GM23248 (cell line): Measurements from ENCODE around the gene CPNE7. TPM values are rescaled to one million over a fixed set of nuclear protein-coding genes. Genes with fewer than 3 reads are reported as not detected.
"Not testable (repeated sequence)": the region's sequence is repeated elsewhere in the genome, so short reads cannot be mapped to it uniquely, and the experiment has no call there.

Experiments used
- DNase-seq: peaks from one replicate; pipeline ENCODE4 v3.0.0-alpha.2; 2015
- H2AFZ ChIP-seq: fragments of 200-600 bp; sonication (generic); 2 replicates; pipeline ENCODE4 v1.6.1; 2016; ENCODE audit warnings: antibody characterized with exemption
- H3F3A ChIP-seq: fragments of 200-600 bp; sonication (generic); 2 replicates; pipeline ENCODE4 v1.6.1; 2016; ENCODE audit warnings: mild to moderate bottlenecking, antibody characterized with exemption, mixed run types; ENCODE audit not compliant: insufficient read depth
- H3K27ac ChIP-seq: fragments of 200-600 bp; sonication (generic); 2 replicates; pipeline ENCODE4 v1.5.1; 2016; ENCODE audit warnings: mild to moderate bottlenecking
- H3K27me3 ChIP-seq: fragments of 200-600 bp; sonication (generic); replicated peaks from 2 replicates; pipeline ENCODE4 v1.6.1; 2016; ENCODE audit warnings: mild to moderate bottlenecking; ENCODE audit not compliant: insufficient read depth
- H3K36me3 ChIP-seq: fragments of 200-600 bp; sonication (generic); 2 replicates; pipeline ENCODE4 v1.6.1; 2016; ENCODE audit warnings: low read depth, mild to moderate bottlenecking
- H3K4me1 ChIP-seq: fragments of 200-600 bp; sonication (generic); 2 replicates; pipeline ENCODE4 v1.6.1; 2016; ENCODE audit warnings: mild to moderate bottlenecking; ENCODE audit not compliant: insufficient read depth
- H3K4me2 ChIP-seq: fragments of 200-600 bp; sonication (generic); one replicate; pipeline ENCODE4 v1.6.1; 2016; ENCODE audit warnings: mild to moderate bottlenecking; ENCODE audit not compliant: unreplicated experiment
- H3K4me3 ChIP-seq: fragments of 200-600 bp; sonication (generic); 2 replicates; pipeline ENCODE4 v1.5.1; 2016; ENCODE audit warnings: mild to moderate bottlenecking
- H3K79me2 ChIP-seq: fragments of 200-600 bp; sonication (generic); 2 replicates; pipeline ENCODE4 v1.6.1; 2016; ENCODE audit warnings: mild to moderate bottlenecking; ENCODE audit not compliant: insufficient read depth
- H3K9ac ChIP-seq: fragments of 200-600 bp; sonication (generic); 2 replicates; pipeline ENCODE4 v1.6.1; 2016; ENCODE audit warnings: mild to moderate bottlenecking
- H3K9me2 ChIP-seq: fragments of 200-600 bp; sonication (generic); 2 replicates; pipeline ENCODE4 v1.6.1; 2016; ENCODE audit warnings: mixed run types, mild to moderate bottlenecking, moderate library complexity; ENCODE audit not compliant: insufficient read depth
- H3K9me3 ChIP-seq: fragments of 200-600 bp; sonication (generic); one replicate; pipeline ENCODE4 v1.6.1; 2017; ENCODE audit warnings: low read depth
- H4K20me1 ChIP-seq: fragments of 200-600 bp; sonication (generic); 2 replicates; pipeline ENCODE4 v1.6.0; 2016; ENCODE audit not compliant: insufficient read depth
- EZH2 ChIP-seq: fragments of 200-600 bp; sonication (generic); IDR thresholded peaks from 2 replicates; pipeline ENCODE4 v1.6.1; 2018; ENCODE audit warnings: antibody characterized with exemption, mild to moderate bottlenecking; ENCODE audit not compliant: insufficient read depth, poor library complexity, severe bottlenecking
- EZH2phosphoT487 ChIP-seq: fragments of 200-600 bp; sonication (generic); IDR thresholded peaks from 2 replicates; pipeline ENCODE4 v1.6.1; 2018; ENCODE audit warnings: antibody characterized with exemption, moderate library complexity, mild to moderate bottlenecking, low read depth; ENCODE audit not compliant: insufficient read depth
- WGBS, 2 experiments: methylation state at CpG; one replicate each; pipeline ENCODE4 v1.1.6; 2015 to 2017; ENCODE audit warnings: low lambda C conversion rate in 2 of 2, low coverage in 1 of 2; ENCODE audit errors: missing lambda C conversion rate in 2 of 2; 5-methylcytosine and 5-hydroxymethylcytosine counted together
- in situ Hi-C: fragments of 300-500 bp; cut with MboI; formaldehyde crosslinking; loops from 2 replicates; pipeline ENCODE4 v1.15.0; 2020
- polyA plus RNA-seq: library from polyadenylated mRNA; unstranded; fragments of >200 nt; fragmentation: Nextera tagmentation; extraction: Ambion mirVana; gene quantifications from 2 replicates; pipeline ENCODE4 v1.2.1, GENCODE V29; 2016
- total RNA-seq: library from RNA; depleted of rRNA; stranded (reverse); fragments of >200 nt; shearing (Covaris generic); gene quantifications from 2 replicates; pipeline ENCODE4 v1.2.3, GENCODE V29; 2014

Gene CPNE7
- total and polyA plus RNA-seq, 2 experiments from 2014 or later, result 5.3 to 10.1 TPM

- TF ChIP-seq EZH2 (no peak), EZH2phosphoT487 (no peak)
- Histone ChIP-seq H2AFZ (no peak overlapping the region), H3K27ac (no peak overlapping the region), H3K9me3 (no peaks in the 10 kb centered on the region), H3K27me3 (no peaks in the 10 kb centered on the region), H3K4me1 (peaks cover 12% of the 10 kb centered on the region; the same call in 1 of the 2 replicates), H3K9me2 (no peaks in the 10 kb centered on the region), H3K36me3 (peaks cover 18% of the 10 kb centered on the region), H3K4me3 (no peak overlapping the region), H4K20me1 (0 out of 2 replicates have a peak, but pooled peaks cover 17% of the 10 kb centered on the region), H3K9ac (no peak overlapping the region), H3F3A (peaks cover 40% of the 10 kb centered on the region), H3K4me2 (no peak overlapping the region), H3K79me2 (peaks cover 5% of the 10 kb centered on the region)
- 78% methylated on average over 29 to 30 of the region's 30 CpGs for WGBS, 2 experiments
- in situ Hi-C loops, result no loop called here
- DNase-seq, result no peak
These were observed 7.6 kb upstream of the CPNE7 start for GRCh38 chr16:89567656-89568594.

DNA sequence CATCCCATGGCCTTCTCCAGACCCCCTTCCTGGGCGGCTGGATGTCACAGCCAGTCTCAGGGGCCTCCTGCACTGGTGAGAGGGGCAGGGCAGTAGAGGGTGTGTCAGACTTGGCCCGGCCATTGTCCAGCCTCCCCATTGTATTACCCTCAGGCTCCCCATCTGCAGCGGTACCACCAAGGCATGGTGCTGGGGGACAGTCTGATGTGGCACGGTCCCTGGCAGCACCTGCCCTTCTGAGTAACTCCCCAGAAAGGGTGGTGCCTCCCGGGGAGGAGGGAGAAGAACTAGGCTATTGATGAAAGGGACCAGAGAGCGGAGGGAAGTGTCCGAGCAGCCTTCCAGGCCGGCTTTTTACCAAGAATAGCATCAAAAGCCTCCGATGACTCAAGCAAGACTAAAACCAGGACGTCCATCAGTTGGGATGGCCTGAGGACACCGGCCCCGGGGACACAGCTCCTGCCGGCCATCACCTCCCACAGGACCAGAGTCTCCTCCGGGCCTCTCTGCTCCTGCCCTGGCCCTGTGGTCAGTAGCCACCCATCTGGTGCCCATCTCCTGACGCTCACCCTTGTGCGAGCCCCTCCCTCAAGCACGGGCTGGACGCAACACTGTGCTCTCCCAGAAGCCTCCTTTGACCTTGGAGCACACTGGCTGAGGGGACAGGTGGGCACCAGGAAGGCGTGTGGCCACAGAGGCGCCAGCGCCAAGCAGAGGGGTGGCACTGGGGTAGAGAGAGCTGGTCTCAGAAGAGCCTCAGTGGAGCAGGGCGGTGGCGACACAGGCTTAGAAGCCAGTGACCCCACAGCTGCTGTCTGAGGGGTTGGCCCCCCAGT is 5.8 kb upstream of the CPNE7 start:
- H3K4me3 ChIP-seq, result no peak overlapping the region
- no peaks in the 10 kb centered on the region for H3K79me2 ChIP-seq
- H3K36me3 ChIP-seq, result no peaks in the 10 kb centered on the region; the same call in 1 of the 2 replicates
- H3K9ac ChIP-seq, result no peak overlapping the region
- 0 out of 2 replicates have a peak, but pooled peaks cover under 1% of the 10 kb centered on the region for H4K20me1 ChIP-seq
- H3F3A ChIP-seq, result peaks cover 22% of the 10 kb centered on the region
- H3K27me3 ChIP-seq, result no peaks in the 10 kb centered on the region
- no peak overlapping the region for H3K27ac ChIP-seq
- H3K9me3 ChIP-seq, result no peaks in the 10 kb centered on the region
- 62 to 66% methylated on average over 23 of the region's 23 CpGs for WGBS, 2 experiments
- no peaks in the 10 kb centered on the region for H3K9me2 ChIP-seq
- TF ChIP-seq EZH2 (no peak), EZH2phosphoT487 (no peak)
- in situ Hi-C loops, result no loop called here
- 0 out of 2 replicates have a peak, but pooled peaks cover 3% of the 10 kb centered on the region for H3K4me1 ChIP-seq
- no peak overlapping the region for H2AFZ ChIP-seq
- no peak for DNase-seq
- H3K4me2 ChIP-seq, result no peak overlapping the region

DNA sequence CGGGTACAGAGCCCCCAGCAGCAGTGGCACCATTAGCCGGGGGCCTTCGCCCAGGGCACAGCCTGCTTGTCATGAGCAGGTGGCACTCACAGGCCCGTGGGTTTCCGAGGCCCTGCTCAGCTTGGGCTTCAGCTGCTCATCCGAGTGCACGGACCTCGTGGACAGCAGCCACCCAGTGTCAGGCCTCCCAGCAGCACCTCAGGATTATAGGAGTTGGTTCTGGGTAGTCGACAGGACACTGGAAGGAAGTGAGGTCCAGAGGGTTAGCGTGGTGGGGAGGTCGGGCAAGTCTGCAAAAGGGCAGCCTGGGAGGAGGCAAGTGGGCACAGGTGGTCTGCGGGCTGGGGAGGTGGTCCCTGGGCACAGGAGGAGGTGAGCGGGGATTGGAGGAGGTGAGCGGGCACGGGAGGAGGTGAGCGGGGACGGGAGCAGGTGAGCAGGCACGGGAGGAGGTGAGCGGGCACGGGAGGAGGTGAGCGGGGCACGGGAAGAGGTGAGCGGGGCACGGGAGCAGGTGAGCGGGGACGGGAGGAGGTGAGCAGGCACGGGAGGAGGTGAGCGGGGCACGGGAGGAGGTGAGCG is 5.1 kb upstream of the CPNE7 start:
- in situ Hi-C loops, result no loop called here
- Histone ChIP-seq H4K20me1 (no peaks in the 10 kb centered on the region), H3K4me1 (no peaks in the 10 kb centered on the region), H3K4me3 (no peak overlapping the region), H3K27ac (no peak overlapping the region), H3K9me2 (no peaks in the 10 kb centered on the region), H3K9me3 (no peaks in the 10 kb centered on the region), H3K9ac (no peak overlapping the region), H3F3A (peaks cover 15% of the 10 kb centered on the region), H3K79me2 (no peaks in the 10 kb centered on the region), H3K27me3 (no peaks in the 10 kb centered on the region), H2AFZ (no peak overlapping the region), H3K36me3 (no peaks in the 10 kb centered on the region), H3K4me2 (no peak overlapping the region)
- WGBS, 2 experiments, result 85 to 87% methylated on average over 15 to 30 of the region's 30 CpGs
- DNase-seq, result no peak
- no peak for TF ChIP-seq EZH2phosphoT487
- TF ChIP-seq EZH2, result no peak

DNA sequence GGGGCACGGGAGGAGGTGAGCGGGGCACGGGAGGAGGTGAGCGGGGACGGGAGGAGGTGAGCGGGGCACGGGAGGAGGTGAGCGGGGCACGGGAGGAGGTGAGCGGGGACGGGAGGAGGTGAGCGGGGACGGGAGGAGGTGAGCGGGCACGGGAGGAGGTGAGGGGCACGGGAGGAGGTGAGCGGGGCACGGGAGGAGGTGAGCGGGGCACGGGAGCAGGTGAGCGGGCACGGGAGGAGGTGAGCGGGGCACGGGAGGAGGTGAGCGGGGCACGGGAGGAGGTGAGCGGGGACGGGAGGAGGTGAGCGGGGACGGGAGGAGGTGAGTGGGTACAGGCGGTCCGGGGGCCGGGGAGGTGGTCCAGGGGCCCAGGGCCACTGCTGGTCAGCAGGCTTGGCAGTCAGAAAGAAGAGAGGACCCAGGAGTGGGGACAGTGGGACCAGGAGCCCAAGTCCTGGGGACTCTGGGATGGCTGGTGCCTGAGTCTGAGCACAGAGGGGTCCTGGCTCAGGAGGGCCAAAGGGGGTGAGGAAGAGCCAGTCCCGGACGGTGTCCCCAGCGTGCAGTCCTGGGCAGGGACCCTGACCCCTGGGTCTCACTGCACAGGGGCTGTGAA is 4.5 kb upstream of the CPNE7 start:
- DNase-seq, H3K9me2 ChIP-seq, H2AFZ ChIP-seq, H3F3A ChIP-seq, H3K79me2 ChIP-seq, in situ Hi-C loops, H3K36me3 ChIP-seq, H3K27ac ChIP-seq, H3K27me3 ChIP-seq, H3K4me2 ChIP-seq, H3K4me3 ChIP-seq, H3K9ac ChIP-seq, H3K9me3 ChIP-seq, H4K20me1 ChIP-seq, H3K4me1 ChIP-seq: not testable (repeated sequence)
- 77 to 100% methylated on average over 3 to 36 of the region's 36 CpGs for WGBS, 2 experiments
